GM18511 (cell line): ENCODE measurements around the gene PTER.

Source experiments
- ATAC-seq: cut with Tn5 transposase; IDR thresholded peaks from one replicate; pipeline ENCODE4 v1.9.1; 2021; ENCODE audit warnings: mild to moderate bottlenecking, moderate library complexity; ENCODE audit not compliant: unreplicated experiment

PTER gene

DNA sequence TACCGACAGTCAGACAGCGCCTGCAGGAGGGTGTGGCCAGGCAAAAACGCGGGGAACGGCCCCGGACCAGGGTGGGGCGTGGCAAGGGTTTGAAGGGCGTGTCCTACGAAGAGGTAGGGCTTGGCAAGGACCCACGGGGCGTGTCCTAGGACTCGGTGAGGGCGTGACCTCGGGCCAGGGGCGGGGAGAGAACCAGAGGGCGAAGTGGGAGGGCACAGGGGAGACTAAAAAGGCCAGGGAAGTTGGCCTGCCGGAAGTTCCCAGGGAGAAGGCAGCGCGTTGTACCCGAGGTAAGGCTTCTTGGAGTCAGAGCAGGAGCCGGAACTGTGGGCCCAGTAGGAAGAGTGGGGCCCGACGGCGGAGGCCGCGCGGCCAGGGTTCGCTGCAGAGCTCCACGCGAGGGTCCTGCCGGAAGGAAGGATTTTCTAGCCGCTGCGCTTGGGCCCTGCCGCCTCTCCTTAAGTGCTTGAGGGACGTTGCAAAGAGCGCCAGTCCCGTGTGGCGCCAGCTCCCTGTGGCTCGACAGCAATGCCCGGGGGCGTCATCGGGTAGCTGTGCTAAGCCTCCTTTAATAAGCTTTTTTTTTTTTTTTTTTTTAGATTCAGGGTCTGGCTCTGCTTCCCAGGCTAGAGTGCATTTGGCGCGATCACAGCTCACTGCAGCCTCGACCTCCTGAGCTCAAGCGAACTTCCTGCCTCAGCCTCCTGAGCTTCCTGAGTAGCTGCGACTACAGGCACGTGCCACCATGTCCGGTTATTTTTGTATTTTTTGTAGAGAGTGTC, at the start of gene PTER:
PTER (plus strand) TSS at position 253 of the 782 bp plus-strand sequence. CDS start 47,375 bp downstream, outside the sequence.
- ATAC-seq: peak; percentile 97

- ATAC-seq: no peak
These were observed 44.2 kb upstream of the PTER start for GRCh38 chr10:16392531-16393069.

DNA sequence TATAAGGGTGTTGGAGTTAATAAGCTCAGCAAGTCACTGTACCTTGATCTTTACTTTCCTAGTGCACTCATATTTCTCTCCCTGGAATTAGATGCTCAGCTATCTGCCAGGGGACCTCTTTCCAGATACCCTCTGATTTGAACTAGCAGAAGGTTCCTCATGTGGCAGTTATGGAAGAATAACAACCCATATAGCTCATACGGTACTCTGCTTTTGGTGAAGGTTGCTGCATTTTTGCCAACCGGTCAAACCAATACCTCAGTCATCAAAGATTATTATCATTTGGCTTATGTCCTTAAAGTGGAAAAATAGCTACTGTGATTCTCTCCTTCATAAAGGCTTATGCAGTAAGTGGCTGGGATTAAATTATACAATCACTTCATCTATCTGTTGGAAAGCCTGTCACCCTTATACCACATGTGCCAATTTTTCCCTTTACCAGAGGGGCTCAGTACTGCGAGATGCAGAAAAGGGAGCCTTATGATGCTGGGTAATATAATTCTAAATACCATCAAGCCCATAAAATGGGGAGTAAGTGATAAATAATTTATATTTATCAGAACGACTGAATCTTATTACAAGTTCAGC, 43.4 kb upstream of the PTER start:
- ATAC-seq: no peak

DNA sequence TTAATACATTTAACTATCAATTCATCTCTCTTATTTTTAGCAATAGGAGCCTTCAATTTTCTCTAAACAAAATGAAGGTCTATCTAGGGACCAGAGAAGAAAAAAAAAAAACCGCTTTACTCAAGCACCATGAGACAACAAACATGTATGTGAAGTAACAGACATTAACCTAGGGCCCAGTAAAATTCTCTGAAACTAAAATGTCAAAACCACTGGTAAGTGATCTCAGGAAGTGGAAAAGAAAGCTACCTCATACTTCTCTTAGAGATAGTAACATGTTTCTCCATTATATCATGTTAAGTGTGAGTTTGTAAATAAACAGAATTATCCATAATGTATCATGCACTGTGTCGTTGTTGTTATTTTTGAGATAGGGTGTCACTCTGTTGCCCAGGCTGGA, 35.4 kb upstream of the PTER start:
- no peak for ATAC-seq

GRCh38 chr10:16408379-16408778, 28.4 kb upstream of the PTER start:
- no peak for ATAC-seq

GRCh38 chr10:16417341-16417740, 19.5 kb upstream of the PTER start:
- no peak for ATAC-seq

DNA sequence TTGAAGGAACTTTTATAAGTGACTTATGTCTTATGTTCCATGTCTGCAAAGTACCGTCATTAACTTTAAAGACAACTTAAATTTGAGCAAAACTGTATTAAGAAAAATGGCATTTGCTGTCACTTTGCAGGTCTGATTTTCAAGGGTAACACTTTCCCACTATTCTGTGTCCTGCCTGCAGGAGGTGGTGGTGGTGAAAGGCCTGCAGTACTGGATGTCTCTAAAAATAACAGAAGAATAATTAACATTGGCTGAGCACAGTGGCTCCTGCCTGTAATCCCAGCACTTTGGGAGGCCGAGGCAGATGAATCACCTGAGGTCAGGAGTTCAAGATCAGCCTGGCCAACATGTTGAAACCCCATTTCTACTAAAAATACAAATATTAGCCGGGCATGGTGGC, 13.2 kb upstream of the PTER start:
- ATAC-seq: no peak

GRCh38 chr10:16425449-16425848, 11.4 kb upstream of the PTER start:
- no peak for ATAC-seq

- no peak for ATAC-seq
These were observed 7.3 kb upstream of the PTER start for GRCh38 chr10:16429539-16429938.

DNA sequence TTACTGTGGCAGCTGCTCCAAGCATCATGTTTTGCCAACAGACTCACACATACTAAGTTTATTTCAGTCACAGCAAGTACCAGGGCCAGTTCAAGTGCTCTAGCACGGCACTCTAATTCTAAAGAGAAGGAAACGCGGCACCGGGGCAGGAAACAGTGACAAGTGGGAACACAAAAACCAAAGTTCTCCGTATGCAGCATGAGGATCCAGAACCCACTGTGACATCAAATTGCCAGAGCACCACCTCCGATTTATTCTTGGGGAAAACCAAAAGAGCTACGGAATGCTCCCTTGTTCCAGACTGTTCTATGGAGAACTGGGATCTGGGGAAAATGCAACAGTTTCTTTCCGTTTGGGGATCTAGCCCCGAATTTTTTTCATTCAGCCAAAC, 448 bp upstream of the PTER start:
- ATAC-seq: peak; percentile 12

- ATAC-seq: no peak
These were observed 707 bp downstream of the PTER start for GRCh38 chr10:16437540-16437894.

GRCh38 chr10:16439295-16439694, 2.5 kb downstream of the PTER start:
- no peak for ATAC-seq

- ATAC-seq: no peak
These were observed 3.8 kb downstream of the PTER start for GRCh38 chr10:16440396-16441133.

DNA sequence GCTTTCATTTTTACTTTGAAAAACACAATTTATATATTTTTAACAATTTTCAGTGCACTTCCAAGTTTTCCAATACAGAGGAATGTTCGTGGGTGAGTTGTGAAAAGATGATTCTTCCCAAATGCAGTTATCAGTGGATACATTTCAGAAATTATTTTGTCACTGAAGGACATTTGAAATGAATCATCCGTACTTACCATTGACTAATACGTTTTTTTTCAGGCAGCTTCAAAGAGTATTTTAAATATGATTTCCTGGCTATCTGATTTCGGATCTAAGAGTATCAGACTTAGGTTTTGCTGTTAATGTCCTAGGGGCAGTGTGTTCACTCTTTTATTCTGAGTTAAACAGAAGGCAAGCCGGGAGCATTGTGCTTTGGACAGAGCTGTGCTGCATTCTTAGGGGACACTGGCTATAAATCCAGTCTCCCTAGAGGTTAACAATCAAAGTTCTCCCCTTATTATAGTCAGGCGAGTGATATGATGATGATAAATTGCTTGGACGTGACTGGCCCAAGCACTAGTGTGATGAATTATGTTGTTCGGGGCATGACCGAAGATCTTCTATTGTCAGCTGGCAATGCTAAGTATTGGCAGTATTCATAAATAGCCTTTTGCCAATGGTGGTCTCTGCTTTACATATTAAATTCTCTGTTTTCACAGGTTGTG, 4.5 kb downstream of the PTER start:
- ATAC-seq: no peak

DNA sequence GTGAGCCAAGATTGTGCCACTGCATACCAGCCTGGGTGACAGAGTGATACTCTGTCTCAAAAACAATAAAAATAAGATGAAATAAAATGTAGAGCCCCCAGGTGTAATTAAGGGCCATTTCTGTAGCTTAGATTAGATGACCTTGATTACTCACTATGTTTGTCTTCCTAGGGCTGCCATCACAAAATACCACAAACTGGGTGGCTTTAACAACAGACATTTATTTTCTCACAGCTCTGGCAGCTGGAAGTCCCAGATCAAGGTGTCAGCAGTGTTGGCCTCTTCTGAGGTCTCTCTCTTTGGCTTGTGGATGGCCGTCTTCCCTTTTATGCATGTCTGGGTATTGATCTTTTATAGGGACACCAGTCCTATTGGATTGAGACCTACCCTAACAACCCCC, 6.1 kb downstream of the PTER start:
- no peak for ATAC-seq

DNA sequence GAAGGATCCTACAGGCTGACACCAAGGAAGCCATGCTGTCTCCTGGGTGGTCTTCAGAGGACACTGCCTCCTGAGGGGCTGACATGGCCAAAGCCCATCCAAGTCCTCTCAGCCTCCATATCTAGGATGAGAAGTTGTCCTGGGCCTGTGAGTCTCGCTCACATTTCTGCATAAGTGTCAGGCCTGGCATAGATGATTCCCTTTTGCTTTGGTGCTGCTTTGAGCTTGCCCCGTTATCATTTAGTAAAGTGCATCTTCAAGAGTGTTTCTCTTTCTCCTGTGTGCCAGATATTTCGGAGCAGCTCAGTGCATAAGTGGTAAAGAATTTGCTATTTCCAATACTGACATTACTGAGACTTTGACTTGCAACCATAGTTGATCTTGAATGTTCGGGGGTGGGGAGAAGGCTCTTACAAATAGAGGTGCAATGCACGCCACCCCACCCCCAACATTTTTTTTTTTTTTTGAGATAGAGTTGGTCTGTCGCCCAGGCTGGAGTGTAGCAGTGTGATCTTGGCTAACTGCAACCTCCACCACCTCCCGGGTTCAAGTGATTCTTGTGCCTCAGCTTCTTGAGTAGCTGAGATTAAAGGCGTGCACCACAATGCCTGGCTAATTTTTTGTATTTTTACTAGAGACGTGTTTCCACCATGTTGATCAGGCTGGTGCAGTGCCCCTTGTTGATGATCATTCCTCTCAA, 9.1 kb downstream of the PTER start:
- no peak for ATAC-seq

DNA sequence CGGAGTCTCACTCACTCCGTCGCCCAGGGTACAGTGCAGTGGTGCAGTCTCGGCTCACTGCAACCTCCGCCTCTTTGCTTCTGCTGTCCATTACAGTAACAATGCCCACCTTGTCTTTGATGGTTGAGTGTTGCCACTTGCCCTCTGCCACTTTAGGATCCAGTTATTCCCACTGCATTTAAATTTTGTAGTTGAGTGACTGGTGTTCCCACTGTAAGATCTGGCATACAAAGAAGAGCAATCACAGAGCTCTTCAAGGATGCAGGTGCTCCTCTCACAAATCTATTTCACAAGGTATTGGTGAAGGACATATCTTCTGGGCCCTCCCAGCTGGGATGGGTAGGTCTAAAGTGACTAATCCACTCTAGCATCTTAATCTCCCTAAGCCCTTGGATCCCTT, 12.6 kb downstream of the PTER start:
- ATAC-seq: no peak

DNA sequence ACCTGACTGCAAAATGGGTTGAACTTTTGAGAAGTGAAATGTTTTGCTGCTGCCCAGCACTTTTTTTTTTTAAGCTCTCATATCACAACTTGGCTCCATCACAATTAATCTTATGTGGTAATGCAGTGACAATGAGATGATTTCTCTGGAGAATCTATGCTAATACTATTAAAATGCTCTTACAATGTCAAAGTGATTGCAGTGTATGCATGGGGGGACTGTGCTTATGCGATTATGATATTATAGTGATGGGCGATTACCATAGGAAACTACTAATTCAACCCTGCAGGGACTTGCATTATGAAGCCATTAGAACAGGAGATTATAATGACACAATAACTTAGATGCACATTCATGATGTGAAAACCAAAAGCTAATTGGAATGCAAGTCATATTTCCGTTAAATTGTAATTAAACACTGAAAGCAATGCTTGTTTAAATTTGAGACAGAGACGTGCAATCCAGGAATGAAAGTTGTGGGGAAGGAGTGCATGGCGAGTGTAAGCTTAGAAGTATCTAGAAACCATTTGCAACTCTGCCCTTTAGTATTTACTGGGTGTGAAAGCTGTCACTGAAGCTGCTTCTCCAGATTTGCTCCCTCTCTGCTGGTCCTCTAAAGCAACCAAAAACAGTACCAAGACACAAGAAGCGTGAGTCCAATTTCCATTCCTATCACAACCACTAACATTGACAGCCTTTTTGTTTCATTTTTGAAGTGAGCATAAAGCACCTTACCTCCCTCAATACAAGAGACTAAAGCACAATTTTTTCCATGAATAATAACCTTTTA, 21.6 kb downstream of the PTER start:
- no peak for ATAC-seq

DNA sequence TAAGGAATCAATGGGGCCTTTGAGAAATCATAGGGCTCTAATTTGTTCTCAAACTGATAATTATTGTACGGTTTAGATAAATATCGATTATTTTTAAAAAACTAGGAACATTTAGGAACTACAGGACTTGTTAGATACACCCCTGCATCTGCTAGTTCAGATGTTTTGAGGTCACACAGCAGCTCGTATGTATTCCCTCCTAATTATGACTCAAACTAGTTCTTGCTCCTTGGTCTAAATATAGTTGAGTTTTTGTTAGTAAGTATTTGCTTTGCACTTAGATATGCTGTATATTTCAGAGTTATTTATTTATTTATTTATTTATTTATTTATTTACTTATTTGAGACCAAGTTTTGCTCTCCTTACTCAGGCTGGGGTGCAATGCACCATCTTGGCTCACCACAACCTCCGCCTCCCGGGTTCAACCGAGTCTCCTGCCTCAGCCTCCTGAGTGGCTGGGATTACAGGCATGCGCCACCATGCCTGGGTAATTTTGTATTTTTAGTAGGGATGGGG, 22.7 kb downstream of the PTER start:
- no peak for ATAC-seq

- no peak for ATAC-seq
These were observed 29.2 kb downstream of the PTER start for GRCh38 chr10:16466001-16466400.
